Ramos (cell line): ENCODE results near the gene ALDH1L1.

Source experiments
- in situ Hi-C: fragments of 300-500 bp; cut with MboI; formaldehyde crosslinking; loops from one replicate; pipeline ENCODE4 v1.14.3; 2022; ENCODE audit warnings: low sequenced_read_pairs; ENCODE audit not compliant: unreplicated experiment

The ALDH1L1 gene

DNA sequence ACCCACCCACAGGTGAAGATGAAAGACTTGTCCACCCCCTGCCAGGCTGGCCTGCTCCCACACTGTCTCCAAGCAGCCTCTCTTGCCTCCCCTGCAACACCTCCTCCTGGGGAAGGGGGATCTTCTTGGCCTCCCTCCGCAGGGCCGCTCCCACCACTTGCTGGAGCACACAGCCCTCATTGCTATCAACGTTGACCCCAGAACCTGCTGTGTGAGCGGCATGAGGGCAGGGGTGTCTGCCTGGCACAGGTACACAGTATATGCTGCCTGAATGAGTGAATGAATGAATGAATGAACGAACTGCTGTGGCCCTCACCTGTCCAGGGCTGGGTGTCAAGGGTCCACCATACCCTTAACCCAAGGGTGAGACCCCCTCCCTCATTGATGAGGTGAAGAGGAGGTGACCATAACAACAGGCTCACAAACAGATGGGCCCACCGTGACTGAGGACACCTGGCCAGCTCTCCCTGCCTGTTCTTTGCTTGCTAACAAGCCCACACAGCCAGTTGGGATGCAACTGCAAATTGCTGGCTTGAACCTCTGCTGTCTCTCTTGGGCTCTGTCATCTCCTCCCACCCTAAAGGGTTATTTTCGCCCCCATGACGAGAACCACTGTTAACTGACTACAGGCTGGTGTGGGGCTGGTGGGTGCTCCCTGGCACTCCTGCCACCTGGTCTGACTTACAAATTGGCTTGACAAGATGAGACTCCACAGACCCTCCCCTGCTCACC lies 118.9 kb downstream of the ALDH1L1 start:
- in situ Hi-C loops = no loop called here

DNA sequence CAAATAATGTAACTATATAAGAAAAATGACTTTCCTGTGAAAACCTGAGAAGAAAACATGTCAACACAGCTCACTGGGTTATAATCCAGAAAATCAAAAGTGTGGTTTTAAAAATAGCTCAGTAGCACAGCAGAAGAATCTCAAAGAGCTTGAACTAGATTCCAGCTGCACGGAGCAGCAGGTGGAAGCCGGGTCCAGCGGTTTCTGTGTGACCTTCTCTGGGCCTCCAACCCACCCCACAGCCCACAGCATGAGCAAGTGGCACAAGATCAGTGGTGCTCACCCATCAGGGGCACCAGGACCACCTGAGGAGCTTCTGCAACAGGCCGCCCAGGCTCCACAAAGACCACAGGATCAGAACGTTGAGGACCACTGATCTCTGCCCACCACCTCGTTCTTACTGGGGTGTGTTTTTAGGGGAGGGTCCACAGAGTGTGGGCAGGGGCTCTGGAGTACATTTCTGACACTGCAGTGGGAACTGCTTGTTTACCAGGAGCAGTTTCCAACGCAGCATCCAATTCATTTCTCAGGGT lies 119.7 kb downstream of the ALDH1L1 start:
- in situ Hi-C loops = no loop called here

DNA sequence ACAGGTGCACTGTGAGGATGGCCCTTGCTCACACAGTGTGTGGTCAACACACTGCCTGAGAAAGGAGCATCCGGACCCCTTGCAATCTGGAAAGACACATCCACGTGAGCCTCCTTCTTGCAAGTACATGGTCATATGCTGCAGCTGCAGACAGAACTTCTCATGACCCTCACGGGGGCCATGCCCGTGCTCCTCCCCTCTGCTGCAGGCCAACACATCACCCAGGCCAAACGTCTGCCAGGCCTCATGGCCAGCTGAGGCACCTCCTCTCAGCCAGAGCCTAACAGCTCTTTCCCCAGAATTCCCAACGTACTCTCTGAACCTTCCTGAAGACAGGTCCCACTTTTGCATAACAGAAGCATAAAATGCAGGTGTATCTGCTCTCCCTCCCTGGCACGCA lies 121.7 kb downstream of the ALDH1L1 start:
- in situ Hi-C loops = no loop called here

DNA sequence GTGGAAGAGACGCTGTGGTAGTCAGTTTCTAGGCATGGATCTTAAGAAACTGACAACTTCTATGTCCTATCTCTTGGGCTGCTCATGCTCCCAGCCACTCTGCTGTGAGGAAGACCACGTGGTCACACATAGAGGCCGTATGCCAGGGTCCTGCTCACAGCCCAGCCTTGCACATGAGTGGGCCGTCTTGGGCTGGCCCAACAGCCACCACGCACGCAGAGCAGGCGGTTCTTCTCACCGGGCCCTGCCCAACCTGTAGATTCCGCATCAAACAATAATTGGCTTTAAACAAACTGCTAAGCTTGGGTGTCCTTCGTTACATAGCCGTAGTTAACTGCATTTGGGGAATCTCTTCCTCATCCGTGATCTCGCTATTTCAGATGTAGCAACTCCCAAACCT lies 122.5 kb downstream of the ALDH1L1 start:
- in situ Hi-C loops = no loop called here

DNA sequence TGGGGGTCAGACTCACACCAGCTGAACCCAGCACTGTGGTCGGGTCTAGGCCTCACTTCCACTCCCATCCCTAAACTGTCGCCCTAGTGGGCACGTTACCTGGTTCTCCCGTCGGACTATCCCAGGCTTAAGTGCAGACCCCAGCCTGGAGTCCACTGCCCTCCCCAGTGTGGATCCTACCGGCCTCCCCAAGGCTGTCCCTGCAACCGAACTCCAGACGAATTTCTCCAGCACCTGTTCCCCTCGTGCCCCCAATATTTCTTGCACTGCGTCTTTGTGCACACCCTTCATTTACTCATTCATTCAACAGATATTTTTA lies 122.9 kb downstream of the ALDH1L1 start:
- in situ Hi-C loops = no loop called here

DNA sequence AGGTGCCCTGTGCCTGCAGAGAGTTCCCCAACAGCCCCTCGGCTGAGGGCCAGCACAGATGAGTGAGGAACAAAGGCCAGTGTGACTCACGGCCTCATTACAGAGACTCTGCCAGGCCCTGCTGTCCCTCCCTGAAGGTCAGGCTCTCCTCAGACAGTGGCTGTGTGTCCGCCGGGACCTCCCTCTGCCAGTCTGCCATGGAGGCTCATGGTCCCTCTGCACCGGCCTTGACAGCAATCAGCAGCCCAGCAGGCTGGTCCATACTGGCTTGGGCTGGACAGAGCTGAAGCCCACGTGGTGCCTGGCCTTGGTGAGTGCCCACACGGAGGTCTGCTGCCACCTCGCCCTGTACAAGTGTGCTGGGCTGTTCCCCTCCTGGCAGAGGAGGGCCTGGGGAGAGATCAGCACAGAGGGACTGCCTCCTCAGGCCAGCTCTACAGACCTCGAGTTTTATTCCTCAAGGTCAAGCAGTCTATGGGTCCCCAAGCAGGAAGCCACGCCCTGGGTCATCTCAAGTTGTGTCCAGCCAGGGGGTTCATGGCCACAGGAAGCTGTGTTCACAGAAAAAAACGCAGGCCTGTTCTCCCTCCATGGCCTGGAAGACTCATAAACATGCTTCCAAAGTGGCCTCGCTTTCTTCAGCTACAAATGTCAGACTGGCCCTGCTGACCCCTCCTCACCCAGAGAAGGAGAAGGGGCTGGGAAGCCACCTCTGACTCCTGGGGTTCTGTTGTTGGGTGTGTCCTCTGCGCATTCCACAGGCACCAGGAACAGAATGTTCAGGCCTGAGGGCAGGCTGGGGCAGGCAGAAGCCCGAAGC lies 123.5 kb downstream of the ALDH1L1 start:
- in situ Hi-C loops = no loop called here

DNA sequence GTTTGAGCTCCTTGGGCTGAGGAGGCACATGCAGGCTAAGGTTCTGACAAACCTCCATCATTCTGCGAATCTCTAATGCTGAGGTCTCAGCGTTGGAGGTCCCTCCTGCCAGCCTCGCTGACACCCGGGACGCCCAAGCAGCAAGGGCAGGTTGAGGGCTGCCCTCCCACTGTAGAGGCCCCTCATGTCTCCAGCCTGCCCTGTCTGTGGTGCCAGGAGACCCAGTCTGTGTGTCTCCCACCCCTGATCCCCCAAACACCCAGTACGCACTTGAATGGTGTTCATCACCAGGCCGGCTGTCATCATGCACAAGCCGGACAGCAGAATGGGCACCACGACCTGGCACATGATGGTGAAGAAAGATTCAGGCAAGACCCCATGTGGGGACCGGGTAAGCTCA lies 124.3 kb downstream of the ALDH1L1 start:
- in situ Hi-C loops = no loop called here

DNA sequence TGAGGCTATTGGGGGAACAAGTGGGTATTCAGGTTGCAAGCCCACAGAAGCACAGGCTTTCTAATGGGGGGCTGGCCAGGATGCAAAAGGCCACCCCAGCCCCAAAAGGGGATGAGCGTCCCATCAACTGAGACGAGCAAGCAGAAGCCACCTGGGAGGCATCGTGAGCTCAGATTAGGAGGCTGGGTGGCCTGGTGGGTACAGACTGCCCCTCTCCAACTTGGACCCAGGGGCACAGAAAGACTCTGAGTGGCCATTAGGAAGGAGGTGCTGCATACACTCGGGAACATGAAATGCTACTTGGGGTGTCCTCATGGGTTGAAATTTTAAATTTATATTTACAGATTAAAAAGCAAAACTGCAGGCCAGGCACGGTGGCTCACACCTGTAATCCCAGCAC lies 125.5 kb downstream of the ALDH1L1 start:
- in situ Hi-C loops = no loop called here

DNA sequence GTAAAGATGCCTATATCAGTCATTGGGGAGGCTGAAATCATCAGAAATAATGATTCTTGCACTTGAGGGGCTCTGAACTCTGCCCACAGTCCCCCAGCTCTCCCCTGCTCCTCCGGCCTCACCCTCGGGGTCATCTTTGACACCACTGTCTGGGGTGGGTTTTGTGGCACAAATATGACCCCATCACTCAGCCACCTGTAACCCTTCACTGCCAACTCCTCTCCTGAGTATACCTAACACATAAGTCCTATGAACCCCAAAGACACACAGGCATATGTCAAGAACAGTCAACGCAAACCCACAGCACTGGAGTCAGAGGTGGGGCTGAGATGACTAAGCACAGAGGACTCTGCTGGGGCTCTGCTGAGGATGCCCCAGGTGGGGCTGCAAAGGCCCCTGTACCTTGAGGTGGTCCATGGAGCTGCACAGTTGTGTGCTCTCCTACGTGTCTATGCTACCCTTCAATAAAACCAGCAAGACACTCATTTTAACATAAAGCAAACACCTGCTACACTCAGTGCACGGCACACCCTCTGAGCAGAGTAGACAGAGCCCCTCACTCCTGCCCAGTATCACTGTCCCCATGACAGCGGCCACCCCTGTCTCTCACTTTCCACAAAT lies 126.3 kb downstream of the ALDH1L1 start:
- in situ Hi-C loops = no loop called here
